Measurements from ENCODE around the gene CDX2. TPM values are rescaled to one million over a fixed set of nuclear protein-coding genes. Genes with fewer than 3 reads are reported as not detected.
A peak's percentile ranks its signal among the peaks of the same experiment; 100 is the strongest.

Gene CDX2
- total RNA-seq, 4 donors from 2014 or later, result not detected

- no peaks in the 10 kb centered on the region for H3K9me3 ChIP-seq
- H3K36me3 ChIP-seq, result no peaks in the 10 kb centered on the region
- DNase-seq, result no peak
- peak overlapping the region in 1 of 3 donors; percentile 21 for H3K4me3 ChIP-seq (replicated peaks in 1 of 3)
- peaks cover 28% of the 10 kb centered on the region for H3K27me3 ChIP-seq
- H3K4me1 ChIP-seq, result peaks cover 11 to 15% of the 10 kb centered on the region in 2 donors
- intact Hi-C loops (cut with DNase I), result no loop called here
- no peak overlapping the region for H3K27ac ChIP-seq
- WGBS, 2 donors, result 18 to 21% methylated on average over 24 to 30 of the region's 30 CpGs
- no peak for TF ChIP-seq POLR2A (IDR thresholded peaks at IDR 0.05)
- TF ChIP-seq CTCF (IDR thresholded peaks at IDR 0.05), result no peak
These were observed 16.0 kb downstream of the CDX2 start for GRCh38 chr13:27952876-27953675.

GRCh38 chr13:27942972-27943371, 26.1 kb downstream of the CDX2 start:
- Histone ChIP-seq H3K27me3 (no peaks in the 10 kb centered on the region), H3K4me1 (no peaks in the 10 kb centered on the region), H3K27ac (no peak overlapping the region), H3K9me3 (no peaks in the 10 kb centered on the region), H3K4me3 (replicated peaks in 1 of 3) (no peak overlapping the region), H3K36me3 (no peaks in the 10 kb centered on the region)
- intact Hi-C loops (cut with DNase I), result no loop called here
- no peak for DNase-seq
- TF ChIP-seq CTCF (IDR thresholded peaks at IDR 0.05), result no peak
- no peak for TF ChIP-seq POLR2A (IDR thresholded peaks at IDR 0.05)
- 78 to 81% methylated on average over 1 of the region's 1 CpG for WGBS, 2 donors

GRCh38 chr13:27933580-27934328, 35.4 kb downstream of the CDX2 start:
- 63 to 72% methylated on average over 2 of the region's 2 CpGs for WGBS, 2 donors
- intact Hi-C loops (cut with DNase I), result no loop called here
- TF ChIP-seq CTCF (IDR thresholded peaks at IDR 0.05) (no peak), POLR2A (IDR thresholded peaks at IDR 0.05) (no peak)
- H3K27ac ChIP-seq, result no peak overlapping the region
- no peaks in the 10 kb centered on the region for H3K4me1 ChIP-seq
- no peak overlapping the region for H3K4me3 ChIP-seq (replicated peaks in 1 of 3)
- H3K36me3 ChIP-seq, result no peaks in the 10 kb centered on the region
- no peak for DNase-seq
- no peaks in the 10 kb centered on the region for H3K9me3 ChIP-seq
- peaks cover 23% of the 10 kb centered on the region for H3K27me3 ChIP-seq

- Histone ChIP-seq H3K4me1 (no peaks in the 10 kb centered on the region), H3K4me3 (replicated peaks in 1 of 3) (no peak overlapping the region), H3K36me3 (no peaks in the 10 kb centered on the region), H3K27me3 (peaks cover 26% of the 10 kb centered on the region), H3K9me3 (no peaks in the 10 kb centered on the region), H3K27ac (no peak overlapping the region)
- DNase-seq, result no peak
- no peak for TF ChIP-seq CTCF (IDR thresholded peaks at IDR 0.05)
- no peak for TF ChIP-seq POLR2A (IDR thresholded peaks at IDR 0.05)
- intact Hi-C loops (cut with DNase I), result no loop called here
- WGBS, 2 donors, result 50 to 86% methylated on average over 1 of the region's 1 CpG
These were observed 36.0 kb downstream of the CDX2 start for GRCh38 chr13:27933118-27933517.

GRCh38 chr13:27929868-27930267, 39.2 kb downstream of the CDX2 start:
- H3K36me3 ChIP-seq, result no peaks in the 10 kb centered on the region
- no peaks in the 10 kb centered on the region for H3K4me1 ChIP-seq
- peaks cover 41% of the 10 kb centered on the region for H3K27me3 ChIP-seq
- no peaks in the 10 kb centered on the region for H3K9me3 ChIP-seq
- H3K4me3 ChIP-seq (replicated peaks in 1 of 3), result no peak overlapping the region
- TF ChIP-seq POLR2A (IDR thresholded peaks at IDR 0.05) (no peak), CTCF (IDR thresholded peaks at IDR 0.05) (no peak)
- DNase-seq, result no peak
- intact Hi-C loops (cut with DNase I), result no loop called here
- H3K27ac ChIP-seq, result no peak overlapping the region

Data from thyroid gland (tissue), 4 donors.